ENCODE results near the gene CBARP.

DNA sequence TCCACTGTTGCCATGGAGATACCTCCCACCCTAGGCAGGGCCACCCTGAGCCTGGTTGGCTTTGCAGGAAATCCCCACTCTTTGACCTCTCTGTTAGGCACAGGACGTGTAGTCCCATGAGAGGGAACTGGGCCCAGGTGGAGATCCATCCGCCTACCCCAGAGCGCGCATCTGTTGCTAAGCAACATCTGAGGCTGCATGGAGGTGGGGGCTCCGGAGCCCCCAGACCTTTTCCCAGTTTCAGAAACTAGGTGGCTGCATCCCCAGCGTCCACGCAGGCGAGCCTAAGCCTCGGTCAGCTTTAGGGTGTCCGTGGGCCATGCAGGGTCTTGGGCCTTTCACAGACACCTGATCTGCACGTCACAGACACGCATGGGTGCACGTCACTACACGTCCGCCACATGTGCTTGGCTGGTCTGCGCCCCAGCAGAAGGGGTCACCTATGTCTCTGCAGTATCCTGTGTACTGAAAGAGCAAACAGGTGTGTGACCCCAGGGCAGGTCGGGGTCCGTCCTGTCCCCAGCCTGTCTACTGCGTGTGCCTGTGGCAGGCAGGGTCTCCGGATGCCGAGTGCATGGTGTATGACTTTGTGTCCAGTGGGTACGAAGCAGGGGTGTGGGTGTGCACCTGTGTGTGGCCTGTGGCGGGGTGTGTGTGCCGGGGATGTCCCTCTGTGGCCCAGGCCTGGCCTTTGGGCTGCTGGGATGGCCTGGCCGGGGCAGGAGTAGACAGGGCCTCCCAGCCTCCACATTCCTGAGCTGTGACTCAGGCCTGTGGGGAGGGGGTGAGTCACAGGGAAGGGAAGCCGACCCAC, 27.2 kb upstream of the CBARP start:
- TF ChIP-seq POLR2AphosphoS5 (IDR thresholded peaks at IDR 0.05; ENCODE audit: borderline replicate concordance, low read depth, low read length) (no peak), EZH2 (IDR thresholded peaks at IDR 0.05) (no peak)
